OCI-LY1 (cell line): ENCODE measurements around the gene POC1A.

Experiments
- H2AFZ ChIP-seq: fragments of 200-600 bp; sonication (generic), shearing (Covaris generic); 2 replicates; pipeline ENCODE4 v1.6.0; 2014; ENCODE audit warnings: antibody characterized with exemption, mild to moderate bottlenecking, low read length
- H3F3A ChIP-seq: fragments of 200-600 bp; sonication (generic), shearing (Covaris generic); 2 replicates; pipeline ENCODE4 v1.6.0; 2014; ENCODE audit warnings: mild to moderate bottlenecking, antibody characterized with exemption, low read length, moderate library complexity; ENCODE audit not compliant: insufficient read depth
- H3K27ac ChIP-seq: fragments of 200-600 bp; sonication (generic); 2 replicates; pipeline ENCODE4 v1.5.1; 2014; ENCODE audit warnings: low read length, mixed run types, mild to moderate bottlenecking, low read depth; ENCODE audit not compliant: poor library complexity, severe bottlenecking
- H3K27me3 ChIP-seq: fragments of 200-600 bp; sonication (generic); 2 replicates; pipeline ENCODE4 v1.6.0; 2014; ENCODE audit warnings: antibody characterized with exemption, mild to moderate bottlenecking, low read length, moderate library complexity; ENCODE audit not compliant: insufficient read depth
- H3K36me3 ChIP-seq: fragments of 200-600 bp; sonication (generic); 2 replicates; pipeline ENCODE4 v1.6.1; 2014; ENCODE audit warnings: mild to moderate bottlenecking, antibody characterized with exemption, low read length, moderate library complexity, mixed read lengths; ENCODE audit not compliant: insufficient read depth
- H3K4me1 ChIP-seq: fragments of 200-600 bp; sonication (generic); 2 replicates; pipeline ENCODE4 v1.5.1; 2014; ENCODE audit warnings: mild to moderate bottlenecking, low read length, moderate library complexity; ENCODE audit not compliant: insufficient read depth, severe bottlenecking
- H3K4me2 ChIP-seq: fragments of 200-600 bp; sonication (generic), shearing (Covaris generic); 2 replicates; pipeline ENCODE4 v1.6.1; 2014; ENCODE audit warnings: low read length
- H3K4me3 ChIP-seq: fragments of 200-600 bp; sonication (generic); 2 replicates; pipeline ENCODE4 v1.5.1; 2014; ENCODE audit warnings: low read length, low read depth, mild to moderate bottlenecking, mixed read lengths; ENCODE audit not compliant: poor library complexity, severe bottlenecking
- H3K79me2 ChIP-seq: fragments of 200-600 bp; shearing (Covaris generic); 2 replicates; pipeline ENCODE4 v1.6.1; 2016; ENCODE audit warnings: mixed run types, low read length, mixed read lengths; ENCODE audit not compliant: insufficient read depth
- H3K9ac ChIP-seq: fragments of 200-600 bp; sonication (generic), shearing (Covaris generic); 2 replicates; pipeline ENCODE4 v1.6.1; 2014; ENCODE audit warnings: mild to moderate bottlenecking, low read length, mixed read lengths
- H3K9me2 ChIP-seq: fragments of 200-600 bp; sonication (generic), shearing (Covaris generic); 2 replicates; pipeline ENCODE4 v1.6.1; 2014; ENCODE audit warnings: low read depth, mild to moderate bottlenecking, low read length, mixed read lengths
- H3K9me3 ChIP-seq: fragments of 200-600 bp; shearing (Covaris generic); 2 replicates; pipeline ENCODE4 v1.6.1; 2014; ENCODE audit warnings: low read length, mixed read lengths
- H4K20me1 ChIP-seq: fragments of 200-600 bp; sonication (generic), shearing (Covaris generic); 2 replicates; pipeline ENCODE4 v1.6.0; 2016; ENCODE audit warnings: mild to moderate bottlenecking, low read length; ENCODE audit not compliant: insufficient read depth
- EZH2 ChIP-seq: fragments of 200-600 bp; sonication (generic), shearing (Covaris generic); IDR thresholded peaks from 2 replicates; pipeline ENCODE4 v1.8.0; 2017; ENCODE audit warnings: borderline replicate concordance, mixed run types, mild to moderate bottlenecking, antibody characterized with exemption, low read length, moderate library complexity, mixed read lengths
- TF ChIP-seq, protein P1 (sequence below): fragments of 200-600 bp; sonication (generic), shearing (Covaris generic); IDR thresholded peaks from 2 replicates; pipeline ENCODE4 v1.5.1; 2017; ENCODE audit warnings: mild to moderate bottlenecking, antibody characterized with exemption, low read length, moderate library complexity, mixed read lengths

POC1A gene

DNA sequence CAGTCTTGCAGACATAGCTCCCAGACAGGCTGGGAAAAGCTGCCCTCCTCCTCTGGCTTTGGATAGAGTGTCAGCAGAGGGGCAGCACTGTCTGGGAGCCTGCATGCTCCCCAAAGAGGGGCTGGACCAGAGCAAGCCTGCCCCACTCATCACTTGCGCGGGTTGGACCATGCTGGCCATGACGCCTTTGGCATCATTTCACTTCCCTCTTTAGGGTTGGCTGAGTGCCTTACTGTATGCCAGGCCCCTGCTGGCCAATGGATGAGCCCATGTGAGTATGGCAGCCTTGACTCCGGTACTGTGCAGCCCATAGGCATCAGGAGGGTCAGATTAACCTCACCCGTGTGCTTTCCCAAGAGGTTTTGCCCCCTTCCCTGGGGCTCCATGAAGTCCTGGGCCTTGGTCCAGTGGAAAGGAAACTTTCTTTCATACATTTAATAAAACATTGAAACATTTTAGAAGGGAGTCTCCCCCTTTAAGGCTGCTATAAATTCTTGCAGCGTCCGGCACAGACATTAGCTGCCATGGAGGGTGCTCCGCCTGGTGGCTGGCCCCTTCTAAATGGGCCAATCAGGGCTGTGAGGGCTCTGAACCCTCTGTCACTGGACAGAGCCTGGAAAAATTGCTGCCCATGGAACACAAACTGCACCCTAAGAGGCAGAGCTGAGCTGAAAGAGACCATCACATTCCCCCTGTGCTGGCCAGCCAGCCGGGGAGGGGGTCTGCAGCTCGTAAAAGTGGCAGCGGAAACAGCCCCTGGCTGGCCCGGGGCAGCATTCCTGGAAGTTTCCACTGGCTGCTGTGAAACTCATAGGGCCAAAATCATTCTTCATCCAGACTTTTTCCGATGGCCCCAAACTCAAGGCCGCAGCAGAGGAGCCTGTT lies 77.1 kb downstream of the POC1A start:
- peaks cover 7% of the 10 kb centered on the region; the same call in 1 of the 2 replicates for H3K36me3 ChIP-seq
- TF ChIP-seq EZH2: no peak
- TF ChIP-seq, protein P1, sequence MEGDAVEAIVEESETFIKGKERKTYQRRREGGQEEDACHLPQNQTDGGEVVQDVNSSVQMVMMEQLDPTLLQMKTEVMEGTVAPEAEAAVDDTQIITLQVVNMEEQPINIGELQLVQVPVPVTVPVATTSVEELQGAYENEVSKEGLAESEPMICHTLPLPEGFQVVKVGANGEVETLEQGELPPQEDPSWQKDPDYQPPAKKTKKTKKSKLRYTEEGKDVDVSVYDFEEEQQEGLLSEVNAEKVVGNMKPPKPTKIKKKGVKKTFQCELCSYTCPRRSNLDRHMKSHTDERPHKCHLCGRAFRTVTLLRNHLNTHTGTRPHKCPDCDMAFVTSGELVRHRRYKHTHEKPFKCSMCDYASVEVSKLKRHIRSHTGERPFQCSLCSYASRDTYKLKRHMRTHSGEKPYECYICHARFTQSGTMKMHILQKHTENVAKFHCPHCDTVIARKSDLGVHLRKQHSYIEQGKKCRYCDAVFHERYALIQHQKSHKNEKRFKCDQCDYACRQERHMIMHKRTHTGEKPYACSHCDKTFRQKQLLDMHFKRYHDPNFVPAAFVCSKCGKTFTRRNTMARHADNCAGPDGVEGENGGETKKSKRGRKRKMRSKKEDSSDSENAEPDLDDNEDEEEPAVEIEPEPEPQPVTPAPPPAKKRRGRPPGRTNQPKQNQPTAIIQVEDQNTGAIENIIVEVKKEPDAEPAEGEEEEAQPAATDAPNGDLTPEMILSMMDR: no peak
- H3K79me2 ChIP-seq: no peaks in the 10 kb centered on the region
- H3K27ac ChIP-seq: no peak overlapping the region
- H3K9me2 ChIP-seq: no peaks in the 10 kb centered on the region
- no peaks in the 10 kb centered on the region for H4K20me1 ChIP-seq
- no peaks in the 10 kb centered on the region for H3K4me1 ChIP-seq
- H3K9ac ChIP-seq: no peak overlapping the region
- H2AFZ ChIP-seq: no peak overlapping the region
- no peaks in the 10 kb centered on the region for H3F3A ChIP-seq
- no peak overlapping the region for H3K4me2 ChIP-seq
- no peaks in the 10 kb centered on the region for H3K27me3 ChIP-seq
- no peaks in the 10 kb centered on the region for H3K9me3 ChIP-seq
- no peak overlapping the region for H3K4me3 ChIP-seq

DNA sequence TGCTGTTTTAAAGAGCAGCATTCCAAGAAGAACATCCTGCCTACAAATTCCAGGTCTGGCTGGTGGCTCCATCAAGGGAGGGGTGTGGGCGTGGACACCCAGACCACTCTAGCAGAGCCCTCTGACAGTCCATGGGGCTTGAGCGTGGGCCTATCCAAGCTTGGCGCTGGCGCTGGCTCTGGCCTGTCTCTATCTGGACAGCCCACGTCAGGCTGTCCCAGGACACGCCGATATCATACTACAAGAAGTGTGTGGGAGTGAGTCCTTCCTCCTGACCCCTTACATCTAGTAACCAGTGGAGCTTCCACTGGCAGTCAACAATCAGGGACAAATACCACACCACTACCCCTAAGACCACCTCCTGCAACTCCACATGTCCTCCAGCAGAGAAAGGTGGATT lies 80.7 kb downstream of the POC1A start:
- Histone ChIP-seq H3K9me3 (no peaks in the 10 kb centered on the region), H2AFZ (no peak overlapping the region), H3K9ac (no peak overlapping the region), H3K27me3 (no peaks in the 10 kb centered on the region), H3K9me2 (no peaks in the 10 kb centered on the region), H3K27ac (no peak overlapping the region), H3K4me2 (no peak overlapping the region), H3F3A (no peaks in the 10 kb centered on the region), H3K4me3 (no peak overlapping the region), H3K36me3 (peaks cover 7% of the 10 kb centered on the region; the same call in 1 of the 2 replicates), H3K79me2 (no peaks in the 10 kb centered on the region), H3K4me1 (no peaks in the 10 kb centered on the region), H4K20me1 (no peaks in the 10 kb centered on the region)
- TF ChIP-seq, protein P1: no peak
- no peak for TF ChIP-seq EZH2

DNA sequence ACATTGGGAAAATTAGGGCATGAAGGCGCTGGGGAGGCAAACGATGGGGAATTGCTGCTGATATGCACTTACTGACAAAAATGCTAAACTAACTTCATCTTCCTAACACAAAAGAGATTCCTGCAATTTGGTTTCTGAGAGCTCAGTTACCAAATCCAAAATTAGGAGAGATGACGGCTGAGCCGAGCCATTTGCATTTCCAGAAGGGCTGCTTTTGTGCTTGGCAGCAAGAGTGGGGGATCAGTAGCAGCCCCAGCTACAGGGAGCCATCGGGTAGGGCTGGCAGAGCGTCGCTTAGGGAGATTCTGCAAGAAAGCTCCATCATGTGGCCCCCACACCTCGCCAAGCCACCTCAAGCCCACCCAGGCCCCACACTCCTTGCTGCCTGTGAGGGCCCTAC lies 81.8 kb downstream of the POC1A start:
- H3K9me2 ChIP-seq: no peaks in the 10 kb centered on the region
- H4K20me1 ChIP-seq: no peaks in the 10 kb centered on the region
- no peak overlapping the region for H3K9ac ChIP-seq
- no peak for TF ChIP-seq EZH2
- TF ChIP-seq, protein P1: no peak
- H3K27me3 ChIP-seq: no peaks in the 10 kb centered on the region
- H3K36me3 ChIP-seq: peaks cover 7% of the 10 kb centered on the region; the same call in 1 of the 2 replicates
- no peaks in the 10 kb centered on the region for H3K9me3 ChIP-seq
- no peak overlapping the region for H3K4me2 ChIP-seq
- no peak overlapping the region for H3K4me3 ChIP-seq
- H3F3A ChIP-seq: no peaks in the 10 kb centered on the region
- H2AFZ ChIP-seq: no peak overlapping the region
- no peak overlapping the region for H3K27ac ChIP-seq
- H3K79me2 ChIP-seq: no peaks in the 10 kb centered on the region
- no peaks in the 10 kb centered on the region for H3K4me1 ChIP-seq
